ENCODE results near the gene PLCG1.

PLCG1 gene

GRCh38 chr20:41162396-41162795 is 25.1 kb downstream of the PLCG1 start:
- DNase-seq (ENCODE audit: insufficient read length, low spot score) (no peak), FAIRE-seq (no peak)
- TF ChIP-seq SPI1 (IDR thresholded peaks at IDR 0.05; ENCODE audit: low read depth, low read length) (no peak), TAF1 (IDR thresholded peaks at IDR 0.05; ENCODE audit: low read depth, low read length) (no peak), POLR2AphosphoS5 (IDR thresholded peaks at IDR 0.05; ENCODE audit: low read depth, low read length) (no peak), POU2F2 (IDR thresholded peaks at IDR 0.05; ENCODE audit: low read depth, low read length) (no peak), PAX5 (IDR thresholded peaks at IDR 0.05; ENCODE audit: insufficient read depth, low read length, severe bottlenecking) (no peak), POLR2A (IDR thresholded peaks at IDR 0.05; ENCODE audit: low read depth, low read length) (no peak)

- TF ChIP-seq SPI1 (IDR thresholded peaks at IDR 0.05; ENCODE audit: low read depth, low read length) (no peak), POLR2A (IDR thresholded peaks at IDR 0.05; ENCODE audit: low read depth, low read length) (no peak), TAF1 (IDR thresholded peaks at IDR 0.05; ENCODE audit: low read depth, low read length) (no peak), POU2F2 (IDR thresholded peaks at IDR 0.05; ENCODE audit: low read depth, low read length) (no peak), PAX5 (IDR thresholded peaks at IDR 0.05; ENCODE audit: insufficient read depth, low read length, severe bottlenecking) (no peak), POLR2AphosphoS5 (IDR thresholded peaks at IDR 0.05; ENCODE audit: low read depth, low read length) (no peak)
- DNase-seq (ENCODE audit: insufficient read length, low spot score), result no peak
- FAIRE-seq, result no peak
Observed at GRCh38 chr20:41163821-41164220, 26.5 kb downstream of the PLCG1 start.

GRCh38 chr20:41165001-41165882 is 27.9 kb downstream of the PLCG1 start:
- no peak for FAIRE-seq
- no peak for TF ChIP-seq PAX5 (IDR thresholded peaks at IDR 0.05; ENCODE audit: insufficient read depth, low read length, severe bottlenecking)
- TF ChIP-seq POLR2AphosphoS5 (IDR thresholded peaks at IDR 0.05; ENCODE audit: low read depth, low read length), result no peak
- TF ChIP-seq TAF1 (IDR thresholded peaks at IDR 0.05; ENCODE audit: low read depth, low read length), result no peak
- TF ChIP-seq SPI1 (IDR thresholded peaks at IDR 0.05; ENCODE audit: low read depth, low read length), result no peak
- TF ChIP-seq POLR2A (IDR thresholded peaks at IDR 0.05; ENCODE audit: low read depth, low read length), result no peak
- DNase-seq (ENCODE audit: insufficient read length, low spot score), result no peak

GRCh38 chr20:41166201-41167117 is 29.1 kb downstream of the PLCG1 start:
- FAIRE-seq (no peak), DNase-seq (ENCODE audit: insufficient read length, low spot score) (no peak)
- TF ChIP-seq POLR2AphosphoS5 (IDR thresholded peaks at IDR 0.05; ENCODE audit: low read depth, low read length) (no peak), POU2F2 (IDR thresholded peaks at IDR 0.05; ENCODE audit: low read depth, low read length) (no peak), TAF1 (IDR thresholded peaks at IDR 0.05; ENCODE audit: low read depth, low read length) (no peak)

GRCh38 chr20:41167118-41167470 is 29.8 kb downstream of the PLCG1 start:
- FAIRE-seq, result no peak
- TF ChIP-seq POLR2AphosphoS5 (IDR thresholded peaks at IDR 0.05; ENCODE audit: low read depth, low read length) (no peak), SPI1 (IDR thresholded peaks at IDR 0.05; ENCODE audit: low read depth, low read length) (no peak), PAX5 (IDR thresholded peaks at IDR 0.05; ENCODE audit: insufficient read depth, low read length, severe bottlenecking) (no peak), POU2F2 (IDR thresholded peaks at IDR 0.05; ENCODE audit: low read depth, low read length) (no peak), POLR2A (IDR thresholded peaks at IDR 0.05; ENCODE audit: low read depth, low read length) (no peak), TAF1 (IDR thresholded peaks at IDR 0.05; ENCODE audit: low read depth, low read length) (no peak)
- no peak for DNase-seq (ENCODE audit: insufficient read length, low spot score)

GRCh38 chr20:41167481-41168253 is 30.3 kb downstream of the PLCG1 start:
- DNase-seq (ENCODE audit: insufficient read length, low spot score), result peak; percentile 35
- TF ChIP-seq POLR2A (IDR thresholded peaks at IDR 0.05; ENCODE audit: low read depth, low read length) (no peak), TAF1 (IDR thresholded peaks at IDR 0.05; ENCODE audit: low read depth, low read length) (no peak), POU2F2 (IDR thresholded peaks at IDR 0.05; ENCODE audit: low read depth, low read length) (no peak), SPI1 (IDR thresholded peaks at IDR 0.05; ENCODE audit: low read depth, low read length) (no peak), PAX5 (IDR thresholded peaks at IDR 0.05; ENCODE audit: insufficient read depth, low read length, severe bottlenecking) (no peak), POLR2AphosphoS5 (IDR thresholded peaks at IDR 0.05; ENCODE audit: low read depth, low read length) (0 out of 2 replicates have a peak, but pooled peaks have one; percentile 17)
- FAIRE-seq, result peak; percentile 75

- no peak for TF ChIP-seq POLR2AphosphoS5 (IDR thresholded peaks at IDR 0.05; ENCODE audit: low read depth, low read length)
- TF ChIP-seq POU2F2 (IDR thresholded peaks at IDR 0.05; ENCODE audit: low read depth, low read length), result no peak
- no peak for TF ChIP-seq PAX5 (IDR thresholded peaks at IDR 0.05; ENCODE audit: insufficient read depth, low read length, severe bottlenecking)
- no peak for TF ChIP-seq SPI1 (IDR thresholded peaks at IDR 0.05; ENCODE audit: low read depth, low read length)
- TF ChIP-seq TAF1 (IDR thresholded peaks at IDR 0.05; ENCODE audit: low read depth, low read length), result no peak
- TF ChIP-seq POLR2A (IDR thresholded peaks at IDR 0.05; ENCODE audit: low read depth, low read length), result no peak
- no peak for DNase-seq (ENCODE audit: insufficient read length, low spot score)
- no peak for FAIRE-seq
Observed at GRCh38 chr20:41168281-41169161, 31.2 kb downstream of the PLCG1 start.

- no peak for DNase-seq (ENCODE audit: insufficient read length, low spot score)
- no peak for TF ChIP-seq POLR2AphosphoS5 (IDR thresholded peaks at IDR 0.05; ENCODE audit: low read depth, low read length)
- TF ChIP-seq SPI1 (IDR thresholded peaks at IDR 0.05; ENCODE audit: low read depth, low read length), result no peak
- no peak for TF ChIP-seq POLR2A (IDR thresholded peaks at IDR 0.05; ENCODE audit: low read depth, low read length)
- FAIRE-seq, result no peak
Observed at GRCh38 chr20:41169162-41169690, 31.9 kb downstream of the PLCG1 start.

Measured in GM12891 (cell line).